H9 (cell line): ENCODE measurements around the gene RNF225. TPM values are rescaled to one million over a fixed set of nuclear protein-coding genes. Genes with fewer than 3 reads are reported as not detected.

Experiments used
- DNase-seq: peaks from one replicate; pipeline ENCODE4 v3.0.0-alpha.2; 2017
- H2AFZ ChIP-seq: one replicate; pipeline ENCODE4 v1.6.1; 2013; ENCODE audit warnings: mild to moderate bottlenecking, low read length, control low read depth, moderate library complexity
- H2AK5ac ChIP-seq: 2 replicates; pipeline ENCODE4 v1.6.1; 2013; ENCODE audit warnings: low read length, control low read depth, mixed read lengths; ENCODE audit not compliant: insufficient read length
- H2BK120ac ChIP-seq: one replicate; pipeline ENCODE4 v1.6.1; 2013; ENCODE audit warnings: low read depth, mild to moderate bottlenecking, low read length, control low read depth, inconsistent platforms; ENCODE audit not compliant: poor library complexity, severe bottlenecking
- H2BK12ac ChIP-seq: 2 replicates; pipeline ENCODE4 v1.6.1; 2013; ENCODE audit warnings: low read length, control low read depth, mixed read lengths, low read depth; ENCODE audit not compliant: insufficient read length
- H2BK15ac ChIP-seq: 2 replicates; pipeline ENCODE4 v1.6.1; 2013; ENCODE audit warnings: low read depth, low read length, control low read depth
- H2BK20ac ChIP-seq: one replicate; pipeline ENCODE4 v1.6.1; 2013; ENCODE audit warnings: low read depth, mild to moderate bottlenecking, low read length, control low read depth, inconsistent platforms; ENCODE audit not compliant: poor library complexity, severe bottlenecking
- H2BK5ac ChIP-seq: 2 replicates; pipeline ENCODE4 v1.6.1; 2013; ENCODE audit warnings: low read length, control low read depth, mixed read lengths; ENCODE audit not compliant: insufficient read length
- H3K14ac ChIP-seq: 2 replicates; pipeline ENCODE4 v1.6.1; 2013; ENCODE audit warnings: low read length, control low read depth; ENCODE audit not compliant: insufficient read depth
- H3K18ac ChIP-seq: 2 replicates; pipeline ENCODE4 v1.6.1; 2013; ENCODE audit warnings: low read depth, mild to moderate bottlenecking, mixed read lengths, low read length, control low read depth; ENCODE audit not compliant: insufficient read length
- H3K23ac ChIP-seq: 2 replicates; pipeline ENCODE4 v1.6.1; 2013; ENCODE audit warnings: low read length, control low read depth, mixed read lengths, low read depth; ENCODE audit not compliant: insufficient read length
- H3K23me2 ChIP-seq: 2 replicates; pipeline ENCODE4 v1.6.1; 2013; ENCODE audit warnings: low read depth, mild to moderate bottlenecking, mixed read lengths, low read length, control low read depth; ENCODE audit not compliant: insufficient read length, poor library complexity, severe bottlenecking
- H3K27ac ChIP-seq: 2 replicates; pipeline ENCODE4 v1.5.1; 2013; ENCODE audit warnings: low read length, control low read depth, mixed read lengths, low read depth; ENCODE audit not compliant: insufficient read length
- H3K27me3 ChIP-seq: 2 replicates; pipeline ENCODE4 v1.6.1; 2013; ENCODE audit warnings: low read length, control low read depth, inconsistent platforms; ENCODE audit not compliant: insufficient read depth
- H3K4ac ChIP-seq: 2 replicates; pipeline ENCODE4 v1.6.1; 2013; ENCODE audit warnings: low read depth, mild to moderate bottlenecking, control low read depth, inconsistent platforms, low read length, moderate library complexity
- H3K4me1 ChIP-seq: 2 replicates; pipeline ENCODE4 v1.6.1; 2013; ENCODE audit warnings: low read length, control low read depth, inconsistent platforms; ENCODE audit not compliant: insufficient read depth
- H3K4me2 ChIP-seq: 2 replicates; pipeline ENCODE4 v1.6.1; 2013; ENCODE audit warnings: low read length, control low read depth, mixed read lengths; ENCODE audit not compliant: insufficient read length, insufficient read depth
- H3K56ac ChIP-seq: 2 replicates; pipeline ENCODE4 v1.6.1; 2013; ENCODE audit warnings: low read depth, mild to moderate bottlenecking, mixed read lengths, low read length, control low read depth; ENCODE audit not compliant: insufficient read length
- H3K79me1 ChIP-seq: 2 replicates; pipeline ENCODE4 v1.6.1; 2013; ENCODE audit warnings: low read depth, mild to moderate bottlenecking, moderate library complexity, low read length, control low read depth, inconsistent platforms; ENCODE audit not compliant: insufficient read depth, poor library complexity, severe bottlenecking
- H3K79me2 ChIP-seq: 2 replicates; pipeline ENCODE4 v1.6.1; 2013; ENCODE audit warnings: low read length, control low read depth, inconsistent platforms; ENCODE audit not compliant: insufficient read depth
- H3K9ac ChIP-seq: 2 replicates; pipeline ENCODE4 v1.6.1; 2013; ENCODE audit warnings: low read length, control low read depth, mixed read lengths; ENCODE audit not compliant: insufficient read length; ENCODE audit errors: extremely low read depth
- H3K9me3 ChIP-seq: one replicate; pipeline ENCODE4 v1.6.1; 2013; ENCODE audit warnings: low read depth, low read length, inconsistent platforms; ENCODE audit not compliant: control insufficient read depth
- H3T11ph ChIP-seq: one replicate; pipeline ENCODE4 v1.6.1; 2013; ENCODE audit warnings: mild to moderate bottlenecking, low read length, control low read depth, inconsistent platforms
- H4K20me1 ChIP-seq: one replicate; pipeline ENCODE4 v1.6.1; 2013; ENCODE audit not compliant: control insufficient read depth, insufficient read length, insufficient read depth
- H4K5ac ChIP-seq: 2 replicates; pipeline ENCODE4 v1.6.1; 2013; ENCODE audit warnings: low read depth, mild to moderate bottlenecking, mixed read lengths, low read length, control low read depth; ENCODE audit not compliant: insufficient read length
- H4K8ac ChIP-seq: replicated peaks from 2 replicates; pipeline ENCODE4 v1.6.1; 2013; ENCODE audit warnings: low read length, control low read depth, mixed read lengths, low read depth; ENCODE audit not compliant: insufficient read length
- H4K91ac ChIP-seq: 2 replicates; pipeline ENCODE4 v1.6.1; 2013; ENCODE audit warnings: low read depth, mild to moderate bottlenecking, moderate library complexity, mixed read lengths, low read length, control low read depth; ENCODE audit not compliant: insufficient read length
- H3K27ac Mint-ChIP-seq, 3 experiments: 2 replicates in 2 of 3; 3 replicates in 1 of 3; pipeline ENCODE4 v1.8.0; 2020 to 2021; ENCODE audit warnings: mixed read lengths in 3 of 3, mild to moderate bottlenecking in 1 of 3, moderate library complexity in 1 of 3
- H3K27me3 Mint-ChIP-seq: 2 replicates; pipeline ENCODE4 v1.8.0; 2021; ENCODE audit warnings: low read depth, mild to moderate bottlenecking, moderate library complexity, mixed read lengths
- H3K36me3 Mint-ChIP-seq, 3 experiments: 2 replicates in 2 of 3; 3 replicates in 1 of 3; pipeline ENCODE4 v1.8.0; 2020 to 2021; ENCODE audit warnings: low read depth in 3 of 3, mixed read lengths in 3 of 3; ENCODE audit not compliant: insufficient read depth in 1 of 3
- H3K4me1 Mint-ChIP-seq, 2 experiments: 2 replicates each; pipeline ENCODE4 v1.8.0; 2020; ENCODE audit warnings: mixed read lengths in 2 of 2
- H3K4me3 Mint-ChIP-seq, 2 experiments: 2 replicates in 1 of 2; 3 replicates in 1 of 2; pipeline ENCODE4 v1.8.0; 2020 to 2021; ENCODE audit warnings: mild to moderate bottlenecking in 2 of 2, mixed read lengths in 2 of 2, moderate library complexity in 1 of 2
- H3K9me3 Mint-ChIP-seq, 2 experiments: 2 replicates in 1 of 2; 3 replicates in 1 of 2; pipeline ENCODE4 v1.8.0; 2020; ENCODE audit warnings: mild to moderate bottlenecking in 2 of 2, mixed read lengths in 2 of 2, moderate library complexity in 1 of 2
- CTCF ChIP-seq: fragments of 200-600 bp; sonication (generic); conservative IDR thresholded peaks from 3 replicates; pipeline ENCODE4 v1.8.0; 2021; ENCODE audit warnings: antibody characterized with exemption, mild to moderate bottlenecking
- WGBS: extraction: QIAGEN DNeasy Blood & Tissue Kit; methylation state at CpG from one replicate; pipeline ENCODE4 v1.1.7; 2013; ENCODE audit warnings: missing lambda C conversion rate, low lambda C conversion rate, mixed read lengths; ENCODE audit not compliant: insufficient read length; ENCODE audit errors: extremely low coverage; 5-methylcytosine and 5-hydroxymethylcytosine counted together
- total RNA-seq: library from RNA; stranded (reverse); gene quantifications from 2 replicates; pipeline ENCODE4 v1.2.1, GENCODE V29; 2021

Gene RNF225
- total RNA-seq, 1 experiment from 2014 or later, result 2.1 TPM

- H2AK5ac ChIP-seq, result no peak overlapping the region
- no peak overlapping the region for H3K56ac ChIP-seq
- H3K4me1 ChIP-seq, result peaks cover under 1% of the 10 kb centered on the region; the same call in 1 of the 2 replicates
- no peaks in the 10 kb centered on the region for H3K9me3 ChIP-seq
- 0 out of 5 replicates have a peak overlapping the region, but pooled peaks of 1 of the 2 experiments have one; percentile 12 for H3K4me3 Mint-ChIP-seq
- no peak overlapping the region for H2BK5ac ChIP-seq
- no peak overlapping the region for H2BK120ac ChIP-seq
- H3K27ac Mint-ChIP-seq, result peak overlapping the region in 1 of 3 experiments; percentile 79; a peak in 4 of 7 replicates
- no peak overlapping the region for H3K18ac ChIP-seq
- H3K4me2 ChIP-seq, result no peak overlapping the region
- H3K79me2 ChIP-seq, result peaks cover 2% of the 10 kb centered on the region; the same call in 1 of the 2 replicates
- no peak overlapping the region for H3K9ac ChIP-seq
- no peak overlapping the region for H4K91ac ChIP-seq
- DNase-seq, result peak; percentile 22
- peaks cover 5% of the 10 kb centered on the region for H4K20me1 ChIP-seq
- peaks cover 9% of the 10 kb centered on the region for H3K27me3 Mint-ChIP-seq
- H4K8ac ChIP-seq, result no peak overlapping the region
- H3K79me1 ChIP-seq, result peaks cover 3% of the 10 kb centered on the region
- WGBS, result no CpG with 5 or more reads among the region's 26 CpGs
- TF ChIP-seq CTCF, result no peak
- H2BK20ac ChIP-seq, result no peak overlapping the region
- no peak overlapping the region for H4K5ac ChIP-seq
- no peak overlapping the region for H2BK12ac ChIP-seq
- peaks cover 7% of the 10 kb centered on the region for H3K23me2 ChIP-seq
- H3K36me3 Mint-ChIP-seq, result peaks cover 52 to 63% (median 59%) of the 10 kb centered on the region in 3 experiments
- H3K4ac ChIP-seq, result no peak overlapping the region
- H3K9me3 Mint-ChIP-seq, result no peaks in the 10 kb centered on the region
- H2BK15ac ChIP-seq, result no peak overlapping the region
- no peak overlapping the region for H3T11ph ChIP-seq
- H3K27me3 ChIP-seq, result no peaks in the 10 kb centered on the region; the same call in 1 of the 2 replicates
- no peak overlapping the region for H3K14ac ChIP-seq
- H3K4me1 Mint-ChIP-seq, result peaks cover 17 to 23% of the 10 kb centered on the region in 2 experiments
- H3K23ac ChIP-seq, result no peak overlapping the region
- H3K27ac ChIP-seq, result no peak overlapping the region
- no peak overlapping the region for H2AFZ ChIP-seq
Observed at GRCh38 chr19:58392945-58393724, 2.3 kb upstream of the RNF225 start.
